Fibroblast of mammary gland (primary cell): Measurements from ENCODE around the gene DERL3.
A peak's percentile ranks its signal among the peaks of the same experiment; 100 is the strongest.

ENCODE experiments used
- DNase-seq: peaks from one replicate; pipeline ENCODE4 v3.0.0-alpha.2; 2010; ENCODE audit warnings: low read depth
- H3K4me3 ChIP-seq: 2 replicates; pipeline ENCODE4 v1.5.1; 2011; ENCODE audit warnings: low read depth, mild to moderate bottlenecking, low read length, moderate library complexity; ENCODE audit not compliant: control insufficient read depth
- CTCF ChIP-seq: conservative IDR thresholded peaks from 2 replicates; pipeline ENCODE4 v1.5.1; 2011; ENCODE audit warnings: low read depth, low read length, inconsistent platforms; ENCODE audit not compliant: control insufficient read depth, insufficient read depth

Gene DERL3

GRCh38 chr22:23786752-23787599, 51.8 kb downstream of the DERL3 start, which contains the start of gene SMARCB1:
TSS of gene SMARCB1 (plus strand) at chr22:23786966. CDS start at chr22:23787170, 204 bp downstream.
- no peak for TF ChIP-seq CTCF
- peak within 1 kb of the TSS; percentile 71 for H3K4me3 ChIP-seq
- DNase-seq, result peak; percentile 89

GRCh38 chr22:23786261-23786710, 52.5 kb downstream of the DERL3 start:
- peak overlapping the region; percentile 30 for H3K4me3 ChIP-seq
- no peak for DNase-seq
- no peak for TF ChIP-seq CTCF
